OCI-LY1 (cell line): ENCODE measurements around the gene ATG7.

ENCODE experiments used
- EZH2 ChIP-seq: fragments of 200-600 bp; sonication (generic), shearing (Covaris generic); IDR thresholded peaks from 2 replicates; pipeline ENCODE4 v1.8.0; 2017; ENCODE audit warnings: borderline replicate concordance, mixed run types, mild to moderate bottlenecking, antibody characterized with exemption, low read length, moderate library complexity, mixed read lengths
- TF ChIP-seq, protein P1 (sequence below): fragments of 200-600 bp; sonication (generic), shearing (Covaris generic); IDR thresholded peaks from 2 replicates; pipeline ENCODE4 v1.5.1; 2017; ENCODE audit warnings: mild to moderate bottlenecking, antibody characterized with exemption, low read length, moderate library complexity, mixed read lengths

GRCh38 chr3:11381563-11381962 is 109.4 kb downstream of the ATG7 start:
- TF ChIP-seq, protein P1, sequence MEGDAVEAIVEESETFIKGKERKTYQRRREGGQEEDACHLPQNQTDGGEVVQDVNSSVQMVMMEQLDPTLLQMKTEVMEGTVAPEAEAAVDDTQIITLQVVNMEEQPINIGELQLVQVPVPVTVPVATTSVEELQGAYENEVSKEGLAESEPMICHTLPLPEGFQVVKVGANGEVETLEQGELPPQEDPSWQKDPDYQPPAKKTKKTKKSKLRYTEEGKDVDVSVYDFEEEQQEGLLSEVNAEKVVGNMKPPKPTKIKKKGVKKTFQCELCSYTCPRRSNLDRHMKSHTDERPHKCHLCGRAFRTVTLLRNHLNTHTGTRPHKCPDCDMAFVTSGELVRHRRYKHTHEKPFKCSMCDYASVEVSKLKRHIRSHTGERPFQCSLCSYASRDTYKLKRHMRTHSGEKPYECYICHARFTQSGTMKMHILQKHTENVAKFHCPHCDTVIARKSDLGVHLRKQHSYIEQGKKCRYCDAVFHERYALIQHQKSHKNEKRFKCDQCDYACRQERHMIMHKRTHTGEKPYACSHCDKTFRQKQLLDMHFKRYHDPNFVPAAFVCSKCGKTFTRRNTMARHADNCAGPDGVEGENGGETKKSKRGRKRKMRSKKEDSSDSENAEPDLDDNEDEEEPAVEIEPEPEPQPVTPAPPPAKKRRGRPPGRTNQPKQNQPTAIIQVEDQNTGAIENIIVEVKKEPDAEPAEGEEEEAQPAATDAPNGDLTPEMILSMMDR, result no peak
- TF ChIP-seq EZH2, result no peak
